Stimulated activated CD4-positive, alpha-beta T cell treated with anti-CD3 and anti-CD28 coated beads, Interleukin-1b, Interleukin-23, amount 100 ng/mL, for 4 hours (primary cell): ENCODE measurements around the gene FRMD1.

Source experiments
- DNase-seq, 2 donors: peaks; one replicate each; pipeline ENCODE4 v3.0.0-alpha.2; 2020; ENCODE audit warnings: low read depth in 2 of 2

Gene FRMD1

GRCh38 chr6:168027521-168027920 is 51.5 kb downstream of the FRMD1 start:
- no peak for DNase-seq

DNA sequence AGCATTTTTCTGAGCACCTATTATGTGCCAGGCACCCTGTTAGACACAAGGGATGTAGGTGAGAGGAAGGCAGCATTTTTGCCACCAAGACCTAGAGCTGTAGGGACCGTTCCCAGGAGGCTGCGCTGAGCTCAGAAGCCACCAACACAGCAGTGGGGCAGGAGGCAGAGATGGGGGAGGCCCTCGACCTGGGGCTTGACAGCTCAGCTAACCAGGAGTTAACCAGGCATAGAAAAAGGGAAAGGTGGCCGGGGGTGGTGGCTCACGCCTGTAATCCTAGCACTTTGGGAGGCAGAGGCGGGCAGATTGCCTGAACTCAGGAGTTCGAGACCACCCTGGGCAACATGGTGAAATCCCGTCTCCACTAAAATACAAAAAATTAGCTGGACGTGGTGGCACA is 52.1 kb downstream of the FRMD1 start:
- DNase-seq = no peak

- no peak for DNase-seq
Measured at GRCh38 chr6:168025831-168026710, 52.9 kb downstream of the FRMD1 start.

DNA sequence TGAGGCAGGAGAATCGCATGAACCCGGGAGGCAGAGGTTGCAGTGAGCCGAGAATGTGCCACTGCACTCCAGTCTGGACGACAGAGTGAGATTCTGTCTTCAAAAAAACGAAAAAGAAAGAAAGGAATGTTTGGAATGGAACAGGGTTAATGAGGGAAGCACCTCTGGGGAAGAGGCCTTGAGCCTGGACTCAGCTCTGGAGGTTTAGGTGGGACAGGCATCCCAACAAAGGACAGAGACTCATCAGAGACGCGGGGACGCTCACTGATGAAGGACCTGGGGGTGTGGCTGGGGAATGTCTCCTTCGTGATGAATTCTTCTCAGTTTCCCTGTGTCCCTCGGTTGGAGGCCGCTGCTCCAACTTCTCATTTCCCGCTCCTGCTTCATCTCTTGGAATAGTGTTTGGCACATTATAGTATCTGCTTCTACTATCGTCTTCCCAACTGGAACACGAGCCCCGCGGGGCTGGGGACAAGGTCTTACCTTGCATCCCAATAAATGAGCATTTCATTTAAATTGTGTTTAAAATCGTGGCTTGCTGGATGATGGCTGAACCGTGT is 54.0 kb downstream of the FRMD1 start:
- DNase-seq = no peak

GRCh38 chr6:168022488-168023321 is 56.3 kb downstream of the FRMD1 start:
- no peak for DNase-seq

DNA sequence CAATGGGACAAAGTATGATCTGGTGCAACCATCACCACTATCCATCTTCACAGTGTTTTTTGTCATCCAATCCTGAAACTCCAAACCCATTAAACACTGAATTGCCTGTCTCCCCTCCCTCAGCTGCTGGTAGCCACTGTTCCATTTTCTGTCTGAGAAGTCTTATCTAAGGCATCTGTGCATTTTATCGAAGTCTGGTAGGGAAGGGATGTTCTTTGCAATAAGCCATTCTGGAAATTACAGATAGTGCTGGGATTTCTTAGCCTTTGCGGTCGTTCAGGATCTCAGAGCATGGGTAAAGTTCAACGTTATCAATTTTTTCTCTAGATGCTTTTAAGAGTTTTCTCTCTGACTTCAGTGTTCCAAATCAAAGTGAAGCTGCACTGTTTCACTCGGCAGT is 57.4 kb downstream of the FRMD1 start:
- DNase-seq = no peak

- no peak for DNase-seq
Measured at GRCh38 chr6:168020242-168020641, 58.8 kb downstream of the FRMD1 start.

DNA sequence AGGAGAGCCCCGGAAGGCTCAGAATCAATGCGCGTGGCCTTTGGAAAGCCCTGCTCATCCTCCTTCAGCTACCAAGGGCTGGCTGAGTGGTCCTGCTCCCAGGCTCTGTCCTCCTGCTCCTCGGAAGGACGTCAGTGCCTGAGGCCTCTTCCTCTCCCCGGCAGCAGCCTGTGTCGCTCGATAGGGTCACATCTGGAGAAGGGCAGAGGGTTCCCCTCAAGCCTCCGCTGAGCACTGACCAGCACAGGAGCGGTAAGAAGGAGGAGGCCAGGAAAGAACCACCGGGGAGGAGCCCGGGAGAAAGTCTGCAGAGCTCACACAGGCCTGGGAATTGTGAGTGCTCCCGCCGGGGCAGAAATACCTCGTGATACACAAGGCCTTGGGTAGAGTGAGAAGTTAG is 60.3 kb downstream of the FRMD1 start:
- DNase-seq = no peak

DNA sequence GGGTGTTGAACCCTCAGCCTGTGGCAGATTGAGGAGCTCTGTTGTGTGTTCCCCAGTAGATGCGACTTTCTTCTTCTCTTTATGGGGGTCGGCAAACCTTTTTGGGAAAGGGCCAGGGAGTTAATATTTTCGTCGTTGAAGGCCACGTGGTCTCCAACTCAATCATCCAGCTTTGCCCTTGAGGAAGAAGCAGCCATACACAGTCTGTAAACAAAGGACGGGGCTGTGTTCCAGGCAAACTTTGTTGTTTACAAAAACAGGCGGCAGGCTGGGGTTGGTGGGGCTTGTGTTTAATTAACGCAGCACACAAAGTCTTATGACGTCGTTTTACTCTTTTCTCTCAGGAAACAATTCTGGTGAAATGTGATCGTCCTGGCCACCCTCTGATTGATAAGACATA is 61.4 kb downstream of the FRMD1 start:
- no peak for DNase-seq

DNA sequence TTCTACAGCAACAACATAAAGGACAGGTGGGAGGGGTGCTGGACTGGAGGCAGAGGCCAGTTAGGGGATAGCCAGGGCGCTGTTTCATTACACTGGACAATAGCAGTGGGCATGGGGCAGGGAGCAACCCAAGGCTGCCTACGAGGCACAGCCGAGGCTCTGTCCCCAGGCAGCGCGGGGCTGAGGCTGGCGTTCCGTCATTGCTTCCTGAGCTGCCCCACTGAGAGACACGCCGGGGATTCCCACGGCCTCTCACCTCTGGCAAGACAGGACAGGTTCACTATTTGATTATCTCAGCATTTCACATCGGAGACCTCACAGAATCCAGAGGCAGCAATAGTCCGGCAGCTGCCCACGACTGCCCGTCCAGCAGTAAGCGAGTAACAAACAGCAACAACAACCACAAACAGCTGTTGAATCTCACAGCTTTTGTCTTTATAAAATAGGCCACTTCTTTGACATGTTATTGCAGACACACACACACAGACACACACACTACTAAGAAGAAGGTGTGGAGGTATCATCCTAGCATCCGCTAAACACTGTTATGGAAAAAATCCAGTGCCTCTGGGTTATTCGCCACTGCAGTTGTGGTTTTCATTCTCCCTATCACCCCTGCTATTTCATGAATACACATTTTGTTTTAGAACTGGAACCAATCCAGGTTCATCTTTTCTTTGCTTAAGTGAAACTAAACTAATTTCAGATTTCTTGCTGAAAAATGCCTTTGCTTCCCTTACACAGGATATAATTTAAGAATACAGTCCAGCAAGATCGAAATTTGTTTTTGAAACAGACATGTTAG is 62.1 kb downstream of the FRMD1 start:
- no peak for DNase-seq

DNA sequence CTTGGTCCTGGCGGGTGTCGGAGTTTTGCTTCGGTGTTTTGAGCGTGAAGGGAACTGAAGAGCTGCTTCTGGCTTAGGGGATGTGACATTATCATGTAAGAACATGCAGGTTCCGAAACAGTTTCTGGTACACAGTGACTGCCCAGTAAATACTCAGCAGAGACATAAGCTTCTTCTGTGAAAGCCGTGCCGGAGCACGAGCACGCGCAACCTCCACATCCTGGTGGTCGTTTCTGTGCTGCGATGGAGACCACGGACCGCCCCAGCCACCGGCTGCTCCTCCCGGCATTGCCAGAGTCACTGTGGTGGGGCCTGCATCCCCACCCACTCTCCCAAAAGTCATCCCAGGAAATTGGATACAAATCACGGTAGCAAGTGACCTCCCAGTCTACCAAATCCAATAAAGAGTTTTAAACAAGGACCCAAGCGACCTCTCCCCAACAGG is 62.8 kb downstream of the FRMD1 start:
- DNase-seq = no peak

DNA sequence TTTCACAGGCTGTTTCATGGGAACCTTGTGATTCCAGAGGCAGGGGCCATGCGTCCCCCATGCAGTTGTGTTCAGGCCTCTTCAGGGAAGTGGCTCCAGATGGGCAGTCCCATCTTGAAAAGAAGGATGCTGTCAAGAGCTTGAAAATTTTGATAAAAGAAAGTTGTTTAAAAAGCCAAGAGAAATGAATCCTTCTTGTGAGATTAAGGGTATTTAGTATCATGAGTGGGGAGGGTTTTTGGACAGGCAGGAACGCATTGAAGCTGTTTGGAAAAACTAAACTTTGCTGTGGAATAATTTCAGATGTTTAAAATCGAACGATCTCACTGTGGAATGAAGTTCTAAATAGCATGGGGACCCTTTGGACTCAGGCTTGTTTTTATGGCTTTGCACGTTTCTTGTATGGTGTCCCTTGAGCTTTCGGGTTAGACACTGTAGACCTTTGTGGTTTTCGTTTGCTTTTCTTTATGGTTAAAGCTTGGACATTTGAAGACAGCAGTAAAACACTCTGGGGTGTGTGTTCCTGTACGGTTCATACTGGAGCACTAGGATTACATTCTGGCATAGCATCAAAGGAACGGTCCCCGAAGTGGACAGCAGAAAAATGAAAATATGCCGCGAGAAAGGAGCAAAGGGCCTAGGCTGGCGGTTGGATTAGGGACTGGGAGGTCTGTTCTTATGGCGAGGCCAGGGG is 63.4 kb downstream of the FRMD1 start:
- no peak for DNase-seq

DNA sequence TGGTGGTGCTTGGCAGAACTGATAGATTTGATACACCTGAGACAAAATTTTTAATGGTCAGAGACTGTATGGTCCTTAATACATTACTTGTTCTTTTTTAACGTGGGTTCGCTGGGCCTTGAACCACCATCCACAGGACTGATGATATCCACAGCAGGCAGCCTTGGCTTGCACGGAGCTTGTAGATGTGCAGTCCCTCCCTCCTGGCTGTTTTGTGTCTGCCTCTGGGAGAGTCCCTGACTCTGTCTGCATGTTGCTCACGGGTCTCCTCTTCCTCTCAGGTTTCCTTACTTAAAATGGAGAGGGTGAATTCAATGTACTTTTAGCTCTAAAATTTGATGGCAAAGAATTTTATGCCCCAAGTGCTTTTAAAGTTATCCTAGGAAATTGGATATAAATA is 64.0 kb downstream of the FRMD1 start:
- DNase-seq = no peak

DNA sequence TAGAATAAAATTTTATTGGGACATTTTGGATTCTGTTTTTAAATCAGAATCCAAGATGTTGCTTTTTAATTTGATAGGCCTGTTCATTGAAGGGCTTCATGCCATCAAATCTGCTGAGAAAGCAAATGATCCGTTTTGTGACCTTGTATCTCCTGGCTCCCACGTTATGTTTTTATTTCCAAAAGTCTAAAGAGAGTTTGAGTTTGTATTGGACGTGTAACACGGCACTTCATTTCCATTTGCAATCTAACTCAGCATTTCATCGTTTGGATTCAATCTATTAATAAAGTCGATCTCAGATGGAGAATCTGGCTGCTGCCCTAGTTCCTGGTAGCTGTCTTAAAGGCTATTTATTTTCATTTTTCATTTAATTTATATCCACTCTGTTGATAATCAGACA is 64.6 kb downstream of the FRMD1 start:
- DNase-seq = no peak

DNA sequence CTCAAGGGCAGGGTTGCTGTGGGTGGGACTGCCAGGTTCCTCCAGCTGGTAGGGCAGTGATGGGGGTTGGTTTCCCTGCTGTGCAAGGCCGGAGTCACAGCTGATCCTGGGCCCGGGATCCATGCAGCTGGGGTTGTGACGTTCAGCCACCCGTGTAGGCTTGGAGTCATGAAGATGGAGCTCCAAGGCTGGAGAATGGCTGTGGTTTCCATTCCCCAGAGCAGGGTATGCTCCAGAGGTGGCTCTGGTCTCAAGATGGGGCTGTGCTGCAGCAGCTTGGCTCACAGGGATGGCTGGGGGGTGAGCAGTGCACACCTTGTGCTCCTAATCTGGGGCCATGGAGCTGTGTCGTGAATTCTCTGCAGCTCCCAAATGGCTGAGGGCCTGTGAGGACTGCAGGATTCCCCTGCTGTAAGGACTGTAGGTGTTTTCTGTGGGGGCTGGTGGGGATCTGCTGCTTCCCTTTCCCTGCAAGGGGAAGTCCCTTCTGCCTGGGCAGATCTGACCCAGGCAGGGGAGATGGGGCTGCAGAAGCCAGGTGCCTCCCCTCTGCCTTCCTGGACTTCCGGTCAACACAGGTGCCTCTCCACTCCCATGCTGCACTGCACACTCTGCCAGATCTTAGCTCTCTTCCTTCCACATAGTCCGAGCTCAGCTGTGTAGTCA is 65.6 kb downstream of the FRMD1 start:
- DNase-seq = no peak

DNA sequence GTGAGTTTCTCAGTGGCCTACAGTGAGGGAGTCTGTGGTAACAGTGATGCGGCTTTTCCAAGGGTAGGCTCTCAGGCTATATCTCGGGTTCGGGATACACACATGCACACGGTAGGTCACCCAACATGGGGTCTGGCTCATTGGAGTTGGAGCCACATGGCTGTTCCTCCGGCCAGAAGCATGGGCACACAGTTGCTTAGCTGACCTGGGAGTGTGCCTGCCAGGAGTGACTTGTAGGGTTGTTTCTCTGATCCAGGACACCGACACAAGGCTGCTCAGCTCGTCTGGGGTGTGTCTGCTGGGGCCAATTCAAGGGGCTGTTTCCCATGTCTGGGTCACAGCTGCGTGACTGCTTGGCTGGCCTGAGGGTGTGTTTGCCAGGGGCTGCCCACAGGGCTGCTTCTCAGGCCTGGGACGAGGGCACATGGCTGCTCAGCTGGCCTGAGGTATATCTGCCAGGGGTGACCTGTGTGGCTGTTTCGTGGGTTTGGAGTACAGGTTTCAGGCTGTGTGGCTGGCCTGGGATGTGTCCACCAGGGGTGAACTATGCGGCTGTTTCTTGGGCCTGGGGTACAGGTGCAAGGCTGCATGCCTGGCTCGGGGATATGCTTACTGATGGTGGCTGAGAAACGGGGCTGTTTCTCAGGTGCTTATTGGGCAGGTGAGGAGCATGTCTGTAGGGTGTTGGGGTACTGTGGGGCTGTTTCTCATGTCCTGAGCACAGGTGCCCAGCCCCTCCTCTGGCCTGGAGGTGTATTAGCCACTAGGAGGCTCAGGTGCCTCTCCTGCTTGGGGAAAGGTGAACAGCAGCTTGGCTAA is 66.4 kb downstream of the FRMD1 start:
- DNase-seq = no peak

DNA sequence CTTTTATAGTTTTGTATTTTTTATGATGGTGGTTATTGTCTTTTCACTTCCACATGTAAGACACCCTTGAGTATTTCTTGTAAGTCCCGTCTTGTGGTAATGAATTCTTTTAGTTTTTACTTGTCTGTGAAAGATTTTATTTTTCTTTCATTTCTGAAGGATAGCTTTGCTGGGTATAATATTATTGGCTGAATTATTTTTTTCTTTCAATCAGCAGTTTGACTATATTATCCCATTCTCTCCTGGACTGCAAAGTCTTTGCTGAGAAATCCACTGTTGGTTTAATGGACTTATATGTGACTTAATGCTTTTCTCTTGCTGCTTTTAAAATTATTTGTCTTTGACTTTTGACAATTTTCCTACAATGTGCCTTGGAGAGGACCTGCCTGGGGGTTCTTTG is 67.7 kb downstream of the FRMD1 start:
- DNase-seq = no peak

GRCh38 chr6:168009331-168009730 is 69.7 kb downstream of the FRMD1 start:
- DNase-seq = no peak

- DNase-seq = no peak
Measured at GRCh38 chr6:168007592-168008338, 71.2 kb downstream of the FRMD1 start.
